Neural progenitor cell (in vitro differentiated cells): Measurements from ENCODE around the gene SMYD3.

ENCODE experiments used
- CTCF ChIP-seq: fragments of 200-600 bp; sonication (generic); IDR thresholded peaks from 2 replicates; pipeline ENCODE4 v1.5.1; 2017; ENCODE audit warnings: antibody characterized with exemption, mild to moderate bottlenecking
- EZH2 ChIP-seq: fragments of 200-600 bp; sonication (generic); IDR thresholded peaks from 2 replicates; pipeline ENCODE4 v1.6.1; 2017; ENCODE audit warnings: antibody characterized with exemption, mild to moderate bottlenecking, moderate library complexity
- EZH2phosphoT487 ChIP-seq: fragments of 200-600 bp; sonication (generic); IDR thresholded peaks from 2 replicates; pipeline ENCODE4 v1.6.1; 2017; ENCODE audit warnings: antibody characterized with exemption

- TF ChIP-seq CTCF (no peak), EZH2phosphoT487 (no peak), EZH2 (no peak)
Measured at GRCh38 chr1:246335151-246335550, 171.9 kb downstream of the SMYD3 start.
